AG09309 (cell line): ENCODE results near the gene TEAD4.

Source experiments
- DNase-seq: peaks from one replicate; pipeline ENCODE4 v3.0.0-alpha.2; 2010; ENCODE audit warnings: low read depth
- H3K4me3 ChIP-seq: 2 replicates; pipeline ENCODE4 v1.5.1; 2011; ENCODE audit warnings: mild to moderate bottlenecking, low read depth, low read length, moderate library complexity; ENCODE audit not compliant: control insufficient read depth
- TF ChIP-seq, protein P1 (sequence below): IDR thresholded peaks from 2 replicates; pipeline ENCODE4 v1.5.1; 2011; ENCODE audit warnings: mild to moderate bottlenecking, low read depth, low read length, inconsistent platforms; ENCODE audit not compliant: insufficient read depth, control insufficient read depth; ENCODE audit errors: missing control alignments

The TEAD4 gene

DNA sequence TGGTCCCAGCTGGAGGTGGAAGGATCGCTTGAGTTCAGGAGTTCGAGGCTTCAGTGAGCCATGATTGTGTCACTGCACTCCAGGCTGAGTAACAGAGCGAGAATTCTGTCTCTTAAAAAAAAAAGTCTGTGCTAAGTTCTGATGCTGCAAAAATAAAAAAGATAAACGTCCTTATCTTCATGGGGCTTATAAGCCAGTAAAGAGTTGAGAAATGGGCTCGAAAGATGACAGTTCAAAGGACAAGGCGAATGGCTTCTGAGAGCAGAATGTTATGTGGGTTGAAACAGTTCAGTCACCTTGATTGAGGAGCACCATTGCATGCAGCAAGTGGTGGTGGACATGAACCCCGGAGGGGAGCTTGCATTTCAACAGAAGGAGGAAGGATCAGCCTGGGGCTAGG, 122.7 kb downstream of the TEAD4 start:
- DNase-seq = no peak
- H3K4me3 ChIP-seq = no peak overlapping the region
- TF ChIP-seq, protein P1, sequence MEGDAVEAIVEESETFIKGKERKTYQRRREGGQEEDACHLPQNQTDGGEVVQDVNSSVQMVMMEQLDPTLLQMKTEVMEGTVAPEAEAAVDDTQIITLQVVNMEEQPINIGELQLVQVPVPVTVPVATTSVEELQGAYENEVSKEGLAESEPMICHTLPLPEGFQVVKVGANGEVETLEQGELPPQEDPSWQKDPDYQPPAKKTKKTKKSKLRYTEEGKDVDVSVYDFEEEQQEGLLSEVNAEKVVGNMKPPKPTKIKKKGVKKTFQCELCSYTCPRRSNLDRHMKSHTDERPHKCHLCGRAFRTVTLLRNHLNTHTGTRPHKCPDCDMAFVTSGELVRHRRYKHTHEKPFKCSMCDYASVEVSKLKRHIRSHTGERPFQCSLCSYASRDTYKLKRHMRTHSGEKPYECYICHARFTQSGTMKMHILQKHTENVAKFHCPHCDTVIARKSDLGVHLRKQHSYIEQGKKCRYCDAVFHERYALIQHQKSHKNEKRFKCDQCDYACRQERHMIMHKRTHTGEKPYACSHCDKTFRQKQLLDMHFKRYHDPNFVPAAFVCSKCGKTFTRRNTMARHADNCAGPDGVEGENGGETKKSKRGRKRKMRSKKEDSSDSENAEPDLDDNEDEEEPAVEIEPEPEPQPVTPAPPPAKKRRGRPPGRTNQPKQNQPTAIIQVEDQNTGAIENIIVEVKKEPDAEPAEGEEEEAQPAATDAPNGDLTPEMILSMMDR = no peak

DNA sequence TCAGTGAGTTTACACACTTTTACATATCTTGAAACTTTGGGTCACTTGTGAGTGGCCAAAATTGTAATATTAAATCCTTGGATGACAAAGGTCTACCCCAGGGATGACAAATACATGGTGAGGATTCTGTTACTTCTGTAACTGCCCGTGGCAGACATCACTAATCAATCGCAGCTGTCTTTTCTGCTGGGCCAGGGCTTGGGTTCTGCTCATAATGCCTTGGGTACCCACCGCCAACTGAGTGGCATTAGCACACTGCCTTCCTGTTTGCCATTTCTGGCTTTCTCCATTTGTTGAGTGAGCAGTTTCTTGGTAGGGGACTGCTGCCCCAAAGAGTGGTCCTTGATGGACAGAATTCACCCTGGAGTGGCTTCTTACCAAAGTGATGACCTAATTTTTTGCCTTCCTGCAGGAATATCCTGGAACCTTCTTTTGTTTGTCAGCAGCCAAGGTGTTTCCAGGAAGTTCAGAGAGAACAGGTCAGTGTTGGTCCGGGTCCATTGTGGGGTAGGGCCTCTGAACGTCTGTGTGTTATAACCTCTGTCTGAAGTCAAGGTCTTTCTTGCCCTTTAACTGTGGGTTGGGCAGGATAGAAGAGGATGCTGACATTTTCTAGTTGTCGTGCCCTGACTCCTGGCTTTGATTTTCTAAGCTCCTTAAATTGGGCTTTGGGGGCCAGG, 124.2 kb downstream of the TEAD4 start:
- TF ChIP-seq, protein P1 = no peak
- DNase-seq = no peak
- H3K4me3 ChIP-seq = no peak overlapping the region

DNA sequence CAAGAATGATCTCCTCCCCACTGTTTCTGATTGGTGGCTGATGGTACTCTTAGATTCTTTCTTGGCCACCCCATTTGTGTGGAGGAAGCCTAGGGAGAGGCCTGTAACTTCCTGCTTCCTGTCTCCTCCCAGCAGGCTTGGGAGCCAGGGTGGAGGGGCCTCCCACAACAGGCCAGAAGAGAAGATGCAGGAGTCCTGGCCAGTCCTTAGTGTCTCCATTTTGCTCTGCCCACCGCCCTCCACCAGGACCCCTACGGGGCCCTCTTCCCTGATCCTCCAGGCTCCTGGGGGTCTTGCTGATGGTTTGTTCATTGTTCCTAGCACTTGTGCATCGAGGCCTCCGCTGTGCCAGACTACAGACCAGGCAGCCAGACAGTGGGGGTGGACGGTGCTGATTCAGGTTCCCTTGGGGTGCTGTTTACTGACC, 124.7 kb downstream of the TEAD4 start:
- no peak overlapping the region for H3K4me3 ChIP-seq
- TF ChIP-seq, protein P1 = no peak
- DNase-seq = no peak

DNA sequence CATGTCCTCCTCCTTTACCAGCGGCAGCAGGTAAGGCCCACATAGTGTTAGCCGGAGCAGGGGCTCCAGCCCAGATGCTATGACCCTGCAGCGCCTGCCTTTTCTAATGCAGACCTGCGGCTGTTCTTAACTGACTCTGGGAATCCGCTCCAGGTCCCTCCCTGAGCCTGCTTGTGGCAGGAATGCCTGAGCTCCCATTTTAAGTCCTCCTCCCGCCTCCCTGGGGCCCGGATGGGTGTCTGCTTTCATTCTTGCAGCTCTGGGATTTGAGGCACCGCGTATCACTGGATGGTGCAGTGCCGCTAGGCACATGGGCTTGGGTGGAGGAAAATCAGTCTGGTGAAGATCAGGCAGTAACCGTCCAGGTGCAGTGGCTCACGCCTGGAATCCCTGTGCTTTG, 125.5 kb downstream of the TEAD4 start:
- DNase-seq = no peak
- H3K4me3 ChIP-seq = no peak overlapping the region
- TF ChIP-seq, protein P1 = no peak

DNA sequence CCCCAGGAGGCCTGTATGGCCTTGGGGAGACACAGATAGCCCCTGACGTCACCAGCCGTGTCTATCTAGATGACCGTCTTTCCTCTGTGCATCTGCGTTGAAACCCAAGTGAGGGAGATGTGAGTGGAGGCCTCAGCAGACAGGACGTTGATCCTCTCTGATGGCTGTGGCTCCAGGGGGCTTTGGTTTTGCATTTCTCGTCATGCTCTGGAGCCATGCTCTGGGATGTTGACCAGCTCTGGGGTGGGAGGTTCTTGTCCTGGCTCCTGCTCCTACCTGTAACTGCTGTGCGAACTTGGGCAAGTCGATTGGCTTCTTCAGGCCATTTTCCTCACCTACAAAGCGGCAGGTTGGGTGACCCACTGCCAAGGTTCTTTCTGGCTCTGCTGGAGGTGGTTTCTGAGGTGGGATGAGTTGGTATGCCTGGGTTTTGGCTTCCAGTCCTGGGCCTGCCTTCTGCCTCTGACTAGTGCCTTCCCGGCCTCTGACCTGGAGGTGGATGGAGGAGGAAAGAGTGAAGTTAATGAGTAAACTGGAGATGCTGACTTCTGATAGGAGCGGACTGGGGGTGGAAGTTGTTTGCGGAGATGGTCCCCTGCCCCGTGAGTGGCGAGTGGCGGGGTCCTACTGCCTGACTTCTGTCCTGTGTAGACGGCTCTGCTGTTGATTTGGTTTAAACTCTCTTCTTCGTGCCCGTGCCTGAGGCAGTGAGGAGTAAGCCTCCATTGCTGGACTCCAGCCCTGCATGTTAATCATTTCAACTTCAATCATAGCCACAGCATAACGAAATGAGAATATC, 126.3 kb downstream of the TEAD4 start:
- no peak overlapping the region for H3K4me3 ChIP-seq
- no peak for DNase-seq
- TF ChIP-seq, protein P1 = no peak

DNA sequence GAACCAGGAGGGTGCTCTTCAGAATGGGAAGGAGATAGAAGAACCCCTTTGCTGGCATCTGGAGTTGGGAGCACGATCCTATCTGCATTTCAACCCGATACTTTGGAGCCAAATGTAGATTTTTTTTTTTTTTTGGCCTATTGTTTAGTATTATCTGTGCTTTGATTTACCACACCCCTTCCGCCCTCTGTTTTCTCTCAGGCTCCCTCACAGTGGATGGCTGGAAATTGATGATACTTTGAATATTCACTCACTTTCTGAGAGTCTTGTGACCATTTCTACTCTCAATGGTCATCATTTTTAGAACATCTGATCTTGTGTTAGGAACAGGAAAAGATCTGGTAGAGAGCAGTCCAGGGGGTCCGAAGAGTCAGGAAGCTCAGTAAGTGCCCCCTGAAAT, 127.0 kb downstream of the TEAD4 start:
- no peak overlapping the region for H3K4me3 ChIP-seq
- TF ChIP-seq, protein P1 = no peak
- no peak for DNase-seq
